HepG2 (cell line): Measurements from ENCODE around the gene PRRT1. TPM values are rescaled to one million over a fixed set of nuclear protein-coding genes. Genes with fewer than 3 reads are reported as not detected.

Experiments
- ERF ChIP-seq: IDR thresholded peaks from 2 replicates; pipeline ENCODE4 v1.6.1; 2018; ENCODE audit warnings: missing biosample characterization, missing genetic modification reagents
- HNF4G ChIP-seq, 2 experiments: sonication (generic) in 1 of 2; formaldehyde crosslinking in 1 of 2; IDR thresholded peaks; 2 replicates each; pipeline versions ENCODE4 v1.4.0 to v1.6.1; 2011 to 2020; ENCODE audit warnings: borderline replicate concordance in 2 of 2, low read depth in 2 of 2, mild to moderate bottlenecking in 2 of 2, low read length in 1 of 2, missing genetic modification reagents in 1 of 2, moderate library complexity in 1 of 2
- KDM3A ChIP-seq: IDR thresholded peaks from 2 replicates; pipeline ENCODE4 v1.6.1; 2018; ENCODE audit warnings: low read depth, missing compliant biosample characterization
- KMT2B ChIP-seq: IDR thresholded peaks from 2 replicates; pipeline ENCODE4 v1.6.1; 2016; ENCODE audit warnings: missing genetic modification reagents, missing compliant biosample characterization
- MBD4 ChIP-seq: IDR thresholded peaks from 2 replicates; pipeline ENCODE4 v1.6.1; 2012; ENCODE audit warnings: low read length, inconsistent platforms, borderline replicate concordance
- MIXL1 ChIP-seq: IDR thresholded peaks from 2 replicates; pipeline ENCODE4 v1.6.1; 2016
- NFATC3 ChIP-seq: sonication (generic); formaldehyde crosslinking; IDR thresholded peaks from 2 replicates; pipeline ENCODE4 v1.5.1; 2020; ENCODE audit warnings: mild to moderate bottlenecking, missing genetic modification reagents
- NR2C2 ChIP-seq: sonication (generic); formaldehyde crosslinking; IDR thresholded peaks from 2 replicates; pipeline ENCODE4 v1.4.0; 2020; ENCODE audit warnings: missing genetic modification reagents, mild to moderate bottlenecking, moderate library complexity, borderline replicate concordance
- PAX8 ChIP-seq: sonication (generic); formaldehyde crosslinking; IDR thresholded peaks from 2 replicates; pipeline ENCODE4 v1.8.0; 2022; ENCODE audit warnings: mild to moderate bottlenecking, missing genetic modification reagents, borderline replicate concordance
- PHF21A ChIP-seq: sonication (generic); formaldehyde crosslinking; IDR thresholded peaks from 2 replicates; pipeline ENCODE4 v1.5.0; 2020; ENCODE audit warnings: mild to moderate bottlenecking, missing genetic modification reagents
- RBM39 ChIP-seq: fragments of 200-400 bp; formaldehyde crosslinking; IDR thresholded peaks from one replicate; pipeline ENCODE4 v1.6.1; 2018; ENCODE audit warnings: antibody characterized with exemption, mild to moderate bottlenecking, low read depth, low read length; ENCODE audit not compliant: poor library complexity, severe bottlenecking
- RFX5 ChIP-seq: IDR thresholded peaks from 2 replicates; pipeline ENCODE4 v1.6.1; 2011; ENCODE audit warnings: low read depth, low read length, improper control_type of control experiment
- RFXANK ChIP-seq: IDR thresholded peaks from 2 replicates; pipeline ENCODE4 v1.6.1; 2016
- SAFB2 ChIP-seq: sonication (generic); formaldehyde crosslinking; IDR thresholded peaks from 2 replicates; pipeline ENCODE4 v1.5.1; 2020; ENCODE audit warnings: missing genetic modification reagents, low read depth, mild to moderate bottlenecking, borderline replicate concordance
- SKI ChIP-seq: fragments of 450-650 bp; IDR thresholded peaks from one replicate; pipeline ENCODE4 v1.6.1; 2018; ENCODE audit warnings: mild to moderate bottlenecking; ENCODE audit not compliant: partially characterized antibody
- SYNCRIP ChIP-seq: fragments of 200-400 bp; formaldehyde crosslinking; IDR thresholded peaks from 2 replicates; pipeline ENCODE4 v1.6.1; 2018; ENCODE audit warnings: mild to moderate bottlenecking, low read depth, low read length; ENCODE audit not compliant: insufficient read depth
- ZBTB21 ChIP-seq: sonication (generic); formaldehyde crosslinking; IDR thresholded peaks from 2 replicates; pipeline ENCODE4 v1.4.0; 2020; ENCODE audit warnings: missing genetic modification reagents
- ZNF225 ChIP-seq: sonication (generic); formaldehyde crosslinking; IDR thresholded peaks from 2 replicates; pipeline ENCODE4 v1.4.0; 2020; ENCODE audit warnings: mild to moderate bottlenecking, missing genetic modification reagents
- ZNF235 ChIP-seq: sonication (generic); formaldehyde crosslinking; IDR thresholded peaks from 2 replicates; pipeline ENCODE4 v1.8.1; 2023; ENCODE audit warnings: mild to moderate bottlenecking, missing genetic modification reagents, borderline replicate concordance
- ZNF251 ChIP-seq: sonication (generic); formaldehyde crosslinking; IDR thresholded peaks from 2 replicates; pipeline ENCODE4 v1.9.0; 2021; ENCODE audit warnings: mild to moderate bottlenecking, missing genetic modification reagents
- ZNF772 ChIP-seq: sonication (generic); formaldehyde crosslinking; IDR thresholded peaks from 2 replicates; pipeline ENCODE4 v1.5.0; 2020; ENCODE audit warnings: mild to moderate bottlenecking, missing genetic modification reagents
- ZNF776 ChIP-seq: sonication (generic); formaldehyde crosslinking; IDR thresholded peaks from 2 replicates; pipeline ENCODE4 v1.4.0; 2020; ENCODE audit warnings: mild to moderate bottlenecking, missing genetic modification reagents
- ZNF83 ChIP-seq: sonication (generic); formaldehyde crosslinking; IDR thresholded peaks from 2 replicates; pipeline ENCODE4 v1.4.0; 2020; ENCODE audit warnings: missing genetic modification reagents, mild to moderate bottlenecking, borderline replicate concordance
- polyA plus RNA-seq, 8 experiments: library from polyadenylated mRNA; depleted of rRNA in 3 of 8; stranded (reverse) in 7 of 8; unstranded in 1 of 8; fragments of >200 nt; fragmentation: Illumina TruSeq in 4 of 8; extraction: Trizol in 4 of 8; gene quantifications; 2 replicates each; pipeline versions ENCODE4 v1.2.1 to v1.2.3, GENCODE V29; 2011 to 2016; ENCODE audit warnings: low read depth in 4 of 8, missing spikeins in 1 of 8, mixed read lengths in 1 of 8; ENCODE audit not compliant: insufficient read depth in 1 of 8
- total RNA-seq, 5 experiments: library from RNA; depleted of rRNA; stranded (reverse); fragments of >200 nt; fragmentation: Illumina TruSeq; extraction: Trizol; gene quantifications; 2 replicates each; pipeline ENCODE4 v1.2.3, GENCODE V29; 2016; ENCODE audit warnings: low read depth in 1 of 5
- TF ChIP-seq, protein P1 (sequence below): sonication (generic); formaldehyde crosslinking; IDR thresholded peaks from 2 replicates; pipeline ENCODE4 v1.9.0; 2021; ENCODE audit warnings: missing genetic modification reagents, mild to moderate bottlenecking, borderline replicate concordance
- TF ChIP-seq, protein P2 (sequence below): sonication (generic); formaldehyde crosslinking; IDR thresholded peaks from 2 replicates; pipeline ENCODE4 v1.5.0; 2020; ENCODE audit warnings: missing genetic modification reagents

The PRRT1 gene
- total and polyA plus RNA-seq, 2 of the 13 experiments (the other 11 are each of a cell fraction or from before 2014, with no cell fraction given) = 0.64 to 1.4 TPM

DNA sequence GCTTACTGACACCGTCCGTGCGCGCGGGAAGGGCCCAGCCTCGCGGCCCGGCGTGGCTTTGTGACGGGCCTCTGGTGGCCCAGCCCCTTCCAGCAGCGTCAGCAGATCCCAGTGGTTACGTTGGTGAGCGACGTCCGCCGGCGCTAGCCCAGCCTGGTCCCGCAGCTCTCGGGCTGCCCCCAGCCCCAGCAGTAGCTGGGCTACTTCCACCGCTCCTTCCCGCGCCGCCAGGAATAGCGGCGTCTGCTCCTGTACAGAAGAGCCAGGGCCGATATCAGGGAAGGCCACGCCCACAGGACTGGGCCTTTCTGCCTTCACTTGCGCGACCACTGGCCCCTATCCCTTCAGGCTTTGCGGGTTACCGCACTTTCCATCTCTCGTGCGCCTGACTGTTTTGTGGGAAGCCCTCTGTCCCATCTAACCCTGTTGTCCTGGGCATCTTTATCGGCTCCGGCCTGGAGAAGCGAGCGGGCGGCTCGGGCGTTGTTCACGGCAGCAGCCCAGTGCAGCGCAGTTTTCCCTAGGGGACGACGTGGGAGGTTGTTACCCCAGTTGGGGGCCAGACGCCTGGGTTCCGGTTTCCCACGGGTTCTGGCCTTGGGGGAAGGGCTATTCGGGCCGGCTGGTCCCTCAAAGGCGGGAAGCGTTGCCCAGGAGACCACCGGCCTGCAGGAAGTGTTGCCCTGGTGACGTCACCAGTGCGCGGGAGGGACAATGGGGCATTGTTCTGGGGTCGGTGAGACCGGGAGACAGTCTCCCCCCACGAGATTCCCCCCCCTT, 44.4 kb upstream of the PRRT1 start (continued):
- no peak for TF ChIP-seq SYNCRIP
- TF ChIP-seq RFX5 = peak; percentile 71; the same call in 1 of the 2 replicates
- TF ChIP-seq ZBTB21 (CRISPR knock-in tag) = peak; percentile 90
- TF ChIP-seq ZNF83 = peak; percentile 93; the same call in 1 of the 2 replicates
- peak; percentile 69; the same call in 1 of the 2 replicates for TF ChIP-seq PHF21A
- TF ChIP-seq NR2C2 (CRISPR knock-in tag) = peak; percentile 82
- TF ChIP-seq, protein P1, sequence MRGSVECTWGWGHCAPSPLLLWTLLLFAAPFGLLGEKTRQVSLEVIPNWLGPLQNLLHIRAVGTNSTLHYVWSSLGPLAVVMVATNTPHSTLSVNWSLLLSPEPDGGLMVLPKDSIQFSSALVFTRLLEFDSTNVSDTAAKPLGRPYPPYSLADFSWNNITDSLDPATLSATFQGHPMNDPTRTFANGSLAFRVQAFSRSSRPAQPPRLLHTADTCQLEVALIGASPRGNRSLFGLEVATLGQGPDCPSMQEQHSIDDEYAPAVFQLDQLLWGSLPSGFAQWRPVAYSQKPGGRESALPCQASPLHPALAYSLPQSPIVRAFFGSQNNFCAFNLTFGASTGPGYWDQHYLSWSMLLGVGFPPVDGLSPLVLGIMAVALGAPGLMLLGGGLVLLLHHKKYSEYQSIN (CRISPR knock-in tag) = no peak
- TF ChIP-seq RBM39 = peak; percentile 66
- peak; percentile 82 for TF ChIP-seq ZNF772 (CRISPR knock-in tag)
- TF ChIP-seq, protein P2, sequence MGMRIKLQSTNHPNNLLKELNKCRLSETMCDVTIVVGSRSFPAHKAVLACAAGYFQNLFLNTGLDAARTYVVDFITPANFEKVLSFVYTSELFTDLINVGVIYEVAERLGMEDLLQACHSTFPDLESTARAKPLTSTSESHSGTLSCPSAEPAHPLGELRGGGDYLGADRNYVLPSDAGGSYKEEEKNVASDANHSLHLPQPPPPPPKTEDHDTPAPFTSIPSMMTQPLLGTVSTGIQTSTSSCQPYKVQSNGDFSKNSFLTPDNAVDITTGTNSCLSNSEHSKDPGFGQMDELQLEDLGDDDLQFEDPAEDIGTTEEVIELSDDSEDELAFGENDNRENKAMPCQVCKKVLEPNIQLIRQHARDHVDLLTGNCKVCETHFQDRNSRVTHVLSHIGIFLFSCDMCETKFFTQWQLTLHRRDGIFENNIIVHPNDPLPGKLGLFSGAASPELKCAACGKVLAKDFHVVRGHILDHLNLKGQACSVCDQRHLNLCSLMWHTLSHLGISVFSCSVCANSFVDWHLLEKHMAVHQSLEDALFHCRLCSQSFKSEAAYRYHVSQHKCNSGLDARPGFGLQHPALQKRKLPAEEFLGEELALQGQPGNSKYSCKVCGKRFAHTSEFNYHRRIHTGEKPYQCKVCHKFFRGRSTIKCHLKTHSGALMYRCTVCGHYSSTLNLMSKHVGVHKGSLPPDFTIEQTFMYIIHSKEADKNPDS (CRISPR knock-in tag) = peak; percentile 89; the same call in 1 of the 2 replicates
- 0 out of 2 replicates have a peak, but pooled peaks have one; percentile 70 for TF ChIP-seq RFXANK (CRISPR knock-in tag)
- 0 out of 2 replicates have a peak, but pooled peaks have one; percentile 44 for TF ChIP-seq MIXL1
- 0 out of 2 replicates have a peak, but pooled peaks have one; percentile 91 for TF ChIP-seq NFATC3 (CRISPR knock-in tag)
- TF ChIP-seq ZNF235 (CRISPR knock-in tag) = no peak
- TF ChIP-seq SAFB2 (CRISPR knock-in tag) = peak; percentile 80; the same call in 1 of the 2 replicates
- TF ChIP-seq HNF4G (IDR thresholded peaks at IDR 0.05; ENCODE audit: borderline replicate concordance, low read depth, low read length) = no peak
- no peak for TF ChIP-seq HNF4G (CRISPR knock-in tag; IDR thresholded peaks at IDR 0.05; ENCODE audit: borderline replicate concordance, low read depth)
- TF ChIP-seq SKI = peak; percentile 33
- peak; percentile 82; the same call in 1 of the 2 replicates for TF ChIP-seq ZNF776 (CRISPR knock-in tag)
- TF ChIP-seq PAX8 (CRISPR knock-in tag) = peak; percentile 56; the same call in 1 of the 2 replicates
- 0 out of 2 replicates have a peak, but pooled peaks have one; percentile 57 for TF ChIP-seq ZNF251 (CRISPR knock-in tag)
- peak; percentile 40; the same call in 1 of the 2 replicates for TF ChIP-seq ZNF225
- peak; percentile 95 for TF ChIP-seq ERF (CRISPR knock-in tag)
- 0 out of 2 replicates have a peak, but pooled peaks have one; percentile 33 for TF ChIP-seq KMT2B (CRISPR knock-in tag)
- TF ChIP-seq KDM3A = peak; percentile 33; the same call in 1 of the 2 replicates
- no peak for TF ChIP-seq MBD4
